ENCODE measurements around the gene PAPPA. TPM values are rescaled to one million over a fixed set of nuclear protein-coding genes. Genes with fewer than 3 reads are reported as not detected.

Gene PAPPA
- total RNA-seq, 2 donors from 2014 or later, result 1.8 to 5.7 TPM

GRCh38 chr9:116336133-116336862 lies 182.7 kb downstream of the PAPPA start:
- H3K36me3 ChIP-seq, result no peaks in the 10 kb centered on the region
- no peak for TF ChIP-seq CTCF (IDR thresholded peaks at IDR 0.05)
- no peaks in the 10 kb centered on the region for H3K27me3 ChIP-seq
- no peak overlapping the region for H3K27ac ChIP-seq
- no peaks in the 10 kb centered on the region for H3K4me1 ChIP-seq
- H3K4me3 ChIP-seq, result no peak overlapping the region
- no peaks in the 10 kb centered on the region for H3K9me3 ChIP-seq
- DNase-seq (ENCODE audit: low spot score), result no peak

- Histone ChIP-seq H3K27me3 (no peaks in the 10 kb centered on the region), H3K4me1 (no peaks in the 10 kb centered on the region), H3K27ac (no peak overlapping the region), H3K36me3 (no peaks in the 10 kb centered on the region), H3K9me3 (no peaks in the 10 kb centered on the region), H3K4me3 (no peak overlapping the region)
- TF ChIP-seq CTCF (IDR thresholded peaks at IDR 0.05), result no peak
- no peak for DNase-seq (ENCODE audit: low spot score)
Observed at GRCh38 chr9:116337015-116337414, 183.4 kb downstream of the PAPPA start.

GRCh38 chr9:116340270-116340669 lies 186.7 kb downstream of the PAPPA start:
- no peaks in the 10 kb centered on the region for H3K9me3 ChIP-seq
- TF ChIP-seq CTCF (IDR thresholded peaks at IDR 0.05), result no peak
- no peak overlapping the region for H3K4me3 ChIP-seq
- DNase-seq (ENCODE audit: low spot score), result no peak
- no peaks in the 10 kb centered on the region for H3K4me1 ChIP-seq
- no peak overlapping the region for H3K27ac ChIP-seq
- H3K27me3 ChIP-seq, result no peaks in the 10 kb centered on the region
- no peaks in the 10 kb centered on the region for H3K36me3 ChIP-seq

GRCh38 chr9:116342061-116342460 lies 188.5 kb downstream of the PAPPA start:
- Histone ChIP-seq H3K27ac (no peak overlapping the region), H3K9me3 (no peaks in the 10 kb centered on the region), H3K4me1 (no peaks in the 10 kb centered on the region), H3K36me3 (no peaks in the 10 kb centered on the region), H3K27me3 (no peaks in the 10 kb centered on the region), H3K4me3 (no peak overlapping the region)
- no peak for TF ChIP-seq CTCF (IDR thresholded peaks at IDR 0.05)
- DNase-seq (ENCODE audit: low spot score), result no peak

GRCh38 chr9:116342941-116343340 lies 189.3 kb downstream of the PAPPA start:
- no peak overlapping the region for H3K27ac ChIP-seq
- H3K4me1 ChIP-seq, result no peaks in the 10 kb centered on the region
- TF ChIP-seq CTCF (IDR thresholded peaks at IDR 0.05), result no peak
- no peak overlapping the region for H3K4me3 ChIP-seq
- no peak for DNase-seq (ENCODE audit: low spot score)
- no peaks in the 10 kb centered on the region for H3K27me3 ChIP-seq
- H3K9me3 ChIP-seq, result no peaks in the 10 kb centered on the region
- no peaks in the 10 kb centered on the region for H3K36me3 ChIP-seq

GRCh38 chr9:116344416-116344815 lies 190.8 kb downstream of the PAPPA start:
- Histone ChIP-seq H3K27ac (no peak overlapping the region), H3K36me3 (no peaks in the 10 kb centered on the region), H3K27me3 (no peaks in the 10 kb centered on the region), H3K9me3 (no peaks in the 10 kb centered on the region), H3K4me1 (no peaks in the 10 kb centered on the region), H3K4me3 (no peak overlapping the region)
- no peak for TF ChIP-seq CTCF (IDR thresholded peaks at IDR 0.05)
- DNase-seq (ENCODE audit: low spot score), result no peak
